Fibroblast of the conjunctiva (primary cell): ENCODE measurements around the gene TRIP13.
A peak's percentile ranks its signal among the peaks of the same experiment; 100 is the strongest.
"Not testable (repeated sequence)": the region's sequence is repeated elsewhere in the genome, so short reads cannot be mapped to it uniquely, and the experiment has no call there.

Experiments used
- DNase-seq: peaks from one replicate; pipeline ENCODE4 v3.0.0-alpha.2; 2010; ENCODE audit warnings: low read depth

TRIP13 gene

DNA sequence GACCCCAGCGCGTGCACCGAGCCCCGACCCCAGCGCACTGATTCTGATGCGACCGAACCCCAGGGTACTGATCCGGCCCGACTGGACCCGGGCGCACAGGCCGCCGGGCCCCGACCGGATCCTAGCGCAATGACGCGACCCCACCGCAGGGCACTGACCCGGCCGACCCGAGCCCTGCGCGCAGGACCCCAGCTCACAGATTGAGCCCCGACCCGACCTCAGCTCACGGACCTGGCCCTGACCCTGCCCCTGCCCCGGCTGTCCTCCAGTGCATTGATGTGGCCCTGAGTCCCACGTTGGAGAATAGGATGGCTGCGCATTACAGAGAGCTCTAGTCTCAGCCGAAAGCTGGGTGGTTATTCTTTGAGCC lies 438 bp downstream of the TRIP13 start:
- DNase-seq, result no peak

GRCh38 chr5:893711-894110 lies 1.0 kb downstream of the TRIP13 start:
- DNase-seq, result no peak

- no peak for DNase-seq
Measured at GRCh38 chr5:900781-901180, 8.1 kb downstream of the TRIP13 start.

DNA sequence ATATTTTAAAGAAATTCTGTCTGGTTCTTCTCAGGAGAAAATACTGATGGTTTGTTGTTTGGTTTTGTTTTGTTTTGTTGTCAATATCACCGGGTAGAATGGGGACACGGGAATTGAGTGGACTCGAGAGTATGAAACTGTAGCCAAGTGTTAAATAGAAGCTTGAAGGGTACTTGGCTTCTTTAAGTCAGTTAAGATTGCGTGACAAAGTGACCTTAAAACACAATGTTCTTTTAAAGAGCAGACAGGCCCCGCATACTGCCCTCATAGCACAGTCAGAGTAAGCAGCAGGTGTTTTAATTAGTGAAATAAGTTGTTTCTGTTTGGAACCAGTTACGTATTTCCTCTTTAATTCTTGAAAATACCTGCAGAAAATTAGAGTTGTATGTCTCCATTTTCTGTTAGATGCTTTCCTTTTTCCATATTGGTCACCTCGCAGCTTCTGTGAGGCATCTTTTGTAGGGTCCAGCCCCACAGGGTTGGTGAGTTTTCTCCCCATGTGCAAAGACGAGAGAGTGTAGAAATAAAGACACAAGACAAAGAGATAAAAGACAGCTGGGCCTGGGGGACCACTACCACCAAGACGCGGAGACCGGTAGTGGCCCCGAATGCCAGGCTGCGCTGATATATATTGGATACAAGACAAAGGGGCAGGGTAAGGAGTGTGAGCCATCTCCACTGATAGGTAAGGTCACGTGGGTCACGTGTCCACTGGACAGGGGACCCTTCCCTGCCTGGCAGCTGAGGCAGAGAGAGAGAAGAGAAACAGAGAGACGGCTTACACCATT lies 9.6 kb downstream of the TRIP13 start:
- no peak for DNase-seq

- no peak for DNase-seq
Measured at GRCh38 chr5:903756-904096, 11.0 kb downstream of the TRIP13 start.

- no peak for DNase-seq
Measured at GRCh38 chr5:905139-905642, 12.5 kb downstream of the TRIP13 start.

- no peak for DNase-seq
Measured at GRCh38 chr5:907366-907910, 14.8 kb downstream of the TRIP13 start.

- DNase-seq, result no peak
Measured at GRCh38 chr5:908172-908571, 15.5 kb downstream of the TRIP13 start.

GRCh38 chr5:909086-909485 lies 16.4 kb downstream of the TRIP13 start:
- no peak for DNase-seq

DNA sequence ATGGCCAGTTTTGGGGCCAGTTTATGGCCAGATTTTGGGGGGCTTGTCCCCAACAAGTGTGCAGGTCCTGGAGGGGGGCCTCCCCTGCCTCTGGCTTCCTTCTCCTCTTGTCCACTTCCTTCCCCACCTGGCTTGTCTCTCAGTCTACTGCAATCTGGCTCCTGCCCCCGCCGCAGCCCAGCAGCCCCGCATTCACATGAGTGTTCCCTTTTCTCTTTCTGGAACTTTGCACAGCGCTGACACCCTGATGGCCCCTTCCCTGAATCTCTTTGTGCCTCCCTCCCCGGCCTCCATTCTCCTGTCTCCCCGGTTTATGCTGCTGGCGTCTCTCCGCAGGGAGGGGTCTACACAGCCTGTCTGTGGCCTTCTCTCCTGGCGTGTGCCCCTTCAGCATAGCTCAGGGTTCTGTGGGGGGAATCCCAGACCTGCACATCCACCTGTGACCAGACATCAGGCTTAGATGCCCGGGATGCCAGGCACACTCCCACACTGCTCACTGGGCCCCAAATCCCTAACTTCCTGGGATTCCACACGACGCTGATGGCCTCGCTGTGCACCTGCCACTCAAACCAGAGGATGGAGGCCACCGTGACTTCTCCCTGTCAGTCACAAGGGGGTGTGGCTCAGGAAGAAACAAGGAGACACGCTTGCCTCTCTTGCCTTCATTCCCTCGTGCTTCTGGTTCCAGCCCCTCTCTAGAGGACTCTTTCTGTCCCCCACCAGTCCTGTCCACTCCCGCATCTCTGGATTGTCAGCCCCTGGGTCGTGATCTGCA lies 17.5 kb downstream of the TRIP13 start:
- DNase-seq, result no peak

DNA sequence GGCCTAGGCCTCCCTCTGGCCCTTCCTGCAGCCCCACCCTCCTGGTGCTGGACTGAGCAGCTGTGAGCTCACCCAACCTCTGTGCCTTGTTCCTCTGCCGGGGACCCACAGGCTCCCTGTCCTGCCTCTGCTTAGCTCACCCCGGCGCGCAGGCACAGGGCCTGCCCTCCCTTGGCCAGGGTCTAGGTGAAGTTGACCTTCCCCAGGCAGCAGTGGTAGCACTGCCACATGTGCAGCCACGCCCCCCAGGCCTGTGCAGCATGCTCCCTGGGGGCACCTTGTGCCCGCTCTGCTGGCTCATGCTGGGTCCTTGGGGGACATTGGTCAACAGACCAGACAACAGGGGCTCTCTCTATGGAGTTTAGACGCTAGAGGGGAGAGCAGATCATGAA lies 18.1 kb downstream of the TRIP13 start:
- no peak for DNase-seq

DNA sequence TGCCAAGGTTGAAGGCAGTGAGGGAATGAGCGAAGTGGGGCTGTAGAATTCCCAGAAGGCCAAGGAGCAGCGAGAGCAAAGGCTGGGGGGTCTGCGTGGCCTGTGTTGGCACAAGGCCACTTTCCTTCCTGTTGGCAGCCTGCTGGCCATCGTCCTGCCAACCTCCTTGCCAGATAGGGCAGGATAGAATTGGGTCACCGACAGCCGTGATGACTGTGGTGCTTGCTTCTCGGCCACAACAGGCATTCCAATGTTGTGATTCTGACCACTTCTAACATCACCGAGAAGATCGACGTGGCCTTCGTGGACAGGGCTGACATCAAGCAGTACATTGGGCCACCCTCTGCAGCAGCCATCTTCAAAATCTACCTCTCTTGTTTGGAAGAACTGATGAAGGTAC lies 18.9 kb downstream of the TRIP13 start:
- no peak for DNase-seq

- DNase-seq, result peak; percentile 74
Measured at GRCh38 chr5:912280-913091, 19.8 kb downstream of the TRIP13 start.

GRCh38 chr5:914174-914573 lies 21.5 kb downstream of the TRIP13 start:
- no peak for DNase-seq

DNA sequence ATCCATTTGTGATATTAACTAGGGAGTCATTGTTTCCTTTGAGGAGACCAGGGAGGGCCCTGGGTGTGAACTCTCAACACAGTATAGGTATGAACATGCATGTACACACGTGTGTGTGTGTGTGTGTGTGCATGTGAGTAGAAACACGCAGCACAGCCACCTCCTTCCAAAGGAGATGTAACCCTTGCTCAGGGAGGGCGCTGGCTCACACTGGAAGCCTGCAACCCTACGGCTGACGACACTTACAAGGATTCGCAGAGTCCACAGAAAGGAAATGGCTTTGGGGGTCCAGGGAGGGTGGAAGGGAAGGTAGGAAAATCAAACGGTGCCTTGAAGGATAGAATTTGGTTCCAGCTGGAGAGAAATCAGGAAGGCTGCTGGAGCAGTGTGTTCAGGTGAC lies 21.9 kb downstream of the TRIP13 start:
- DNase-seq, result no peak

GRCh38 chr5:915346-915745 lies 22.7 kb downstream of the TRIP13 start:
- DNase-seq, result not testable (repeated sequence)

DNA sequence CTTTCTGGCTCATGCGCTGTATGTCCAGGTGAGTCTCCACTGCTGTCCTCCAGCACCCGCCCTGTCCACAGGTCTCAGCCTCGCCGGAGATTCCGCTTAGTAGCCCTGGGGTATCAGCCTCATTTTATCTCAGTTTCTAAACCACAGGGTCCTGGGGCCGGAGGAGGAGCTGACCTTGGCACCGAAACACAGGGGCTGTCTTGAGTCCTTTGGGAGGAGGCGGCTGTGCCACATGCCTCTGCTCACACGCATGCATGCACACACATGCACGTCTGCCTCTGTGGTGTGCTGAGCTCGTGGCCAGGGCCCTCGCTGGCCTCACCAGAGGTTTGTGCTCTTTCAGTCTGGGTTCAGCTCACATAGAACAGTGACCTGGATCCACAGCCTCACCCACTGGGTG lies 23.3 kb downstream of the TRIP13 start:
- DNase-seq, result no peak

- no peak for DNase-seq
Measured at GRCh38 chr5:916441-917293, 24.0 kb downstream of the TRIP13 start.

GRCh38 chr5:918717-919116 lies 26.0 kb downstream of the TRIP13 start:
- not testable (repeated sequence) for DNase-seq

GRCh38 chr5:919356-920000 lies 26.8 kb downstream of the TRIP13 start:
- DNase-seq, result no peak

- DNase-seq, result no peak
Measured at GRCh38 chr5:920321-920720, 27.6 kb downstream of the TRIP13 start.
